Suprapubic skin (tissue), 4 donors: ENCODE results near the gene TNS2.

Experiments used
- CTCF ChIP-seq, 2 donors: fragments of 200-600 bp in 1 of 2; fragments of 450-650 bp in 1 of 2; sonication (generic) in 1 of 2; IDR thresholded peaks; one replicate each; pipeline ENCODE4 v1.5.1; 2016 to 2019; ENCODE audit warnings: antibody characterized with exemption in 2 of 2, mild to moderate bottlenecking in 1 of 2, moderate library complexity in 1 of 2
- POLR2A ChIP-seq, 2 donors: fragments of 450-650 bp; IDR thresholded peaks; one replicate each; pipeline ENCODE4 v1.6.1; 2017; ENCODE audit warnings: antibody characterized with exemption in 2 of 2, mild to moderate bottlenecking in 2 of 2, moderate library complexity in 2 of 2
- POLR2AphosphoS5 ChIP-seq, 3 donors: sonication (generic); formaldehyde crosslinking; IDR thresholded peaks; one replicate each; pipeline ENCODE4 v1.6.1; 2017; ENCODE audit warnings: antibody characterized with exemption in 3 of 3

- TF ChIP-seq POLR2A (IDR thresholded peaks at IDR 0.05) (no peak), CTCF (IDR thresholded peaks at IDR 0.05) (no peak), POLR2AphosphoS5 (IDR thresholded peaks at IDR 0.05) (no peak)
These were observed 41.9 kb downstream of the TNS2 start for GRCh38 chr12:53091756-53092155.
